Suprapubic skin (tissue), 3 donors: Measurements from ENCODE around the gene COL19A1.

Experiments
- EP300 ChIP-seq: sonication (generic); formaldehyde crosslinking; IDR thresholded peaks from one replicate; pipeline ENCODE4 v1.6.1; 2017; ENCODE audit warnings: antibody characterized with exemption
- POLR2A ChIP-seq, 2 donors: fragments of 450-650 bp; IDR thresholded peaks; one replicate each; pipeline ENCODE4 v1.6.1; 2017; ENCODE audit warnings: antibody characterized with exemption in 2 of 2, mild to moderate bottlenecking in 2 of 2, moderate library complexity in 2 of 2
- TF ChIP-seq, protein P1 (sequence below), 2 donors: fragments of 200-600 bp in 1 of 2; fragments of 450-650 bp in 1 of 2; sonication (generic) in 1 of 2; IDR thresholded peaks; one replicate each; pipeline ENCODE4 v1.5.1; 2016 to 2019; ENCODE audit warnings: antibody characterized with exemption in 2 of 2, mild to moderate bottlenecking in 1 of 2, moderate library complexity in 1 of 2

DNA sequence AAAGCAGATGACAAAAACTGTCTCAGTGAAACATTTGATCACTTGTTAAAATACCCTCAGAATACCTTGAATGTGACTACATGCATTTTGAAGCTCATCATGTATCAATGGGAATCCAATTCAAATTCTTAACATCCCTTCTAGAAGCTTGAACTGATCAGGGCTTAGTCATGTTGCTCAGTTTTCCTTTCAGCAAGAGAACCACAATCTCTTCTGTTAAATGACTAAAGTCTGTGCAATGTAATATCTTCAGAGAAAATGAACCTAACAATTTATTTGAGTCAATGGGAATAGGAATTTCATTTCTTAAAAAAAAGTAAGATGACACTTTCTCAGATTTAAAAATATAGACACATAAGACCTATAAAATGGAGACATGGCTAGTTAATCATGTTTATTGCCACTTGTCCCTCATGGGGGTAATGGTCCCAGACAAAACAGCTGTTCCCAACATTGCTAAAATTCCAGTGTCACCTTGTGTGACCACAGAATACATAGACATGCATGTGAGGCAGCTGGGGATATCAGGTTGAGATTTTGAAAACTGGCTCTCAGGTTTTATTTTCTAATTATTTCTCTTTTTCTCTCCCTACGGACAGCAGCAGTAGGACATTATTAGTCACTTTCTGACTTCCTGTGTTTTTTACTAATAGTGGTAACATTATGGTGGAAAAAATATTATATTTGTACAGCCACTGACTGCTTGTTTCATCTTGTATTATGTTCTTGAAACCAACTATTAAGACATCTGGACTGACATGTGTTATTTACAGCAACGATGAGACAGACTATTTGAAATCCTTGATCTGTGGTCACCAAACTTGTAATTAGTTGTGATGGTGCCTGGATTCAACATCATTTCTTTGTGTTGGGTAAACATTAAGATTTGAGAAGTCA, 244.0 kb downstream of the COL19A1 start:
- TF ChIP-seq, protein P1, sequence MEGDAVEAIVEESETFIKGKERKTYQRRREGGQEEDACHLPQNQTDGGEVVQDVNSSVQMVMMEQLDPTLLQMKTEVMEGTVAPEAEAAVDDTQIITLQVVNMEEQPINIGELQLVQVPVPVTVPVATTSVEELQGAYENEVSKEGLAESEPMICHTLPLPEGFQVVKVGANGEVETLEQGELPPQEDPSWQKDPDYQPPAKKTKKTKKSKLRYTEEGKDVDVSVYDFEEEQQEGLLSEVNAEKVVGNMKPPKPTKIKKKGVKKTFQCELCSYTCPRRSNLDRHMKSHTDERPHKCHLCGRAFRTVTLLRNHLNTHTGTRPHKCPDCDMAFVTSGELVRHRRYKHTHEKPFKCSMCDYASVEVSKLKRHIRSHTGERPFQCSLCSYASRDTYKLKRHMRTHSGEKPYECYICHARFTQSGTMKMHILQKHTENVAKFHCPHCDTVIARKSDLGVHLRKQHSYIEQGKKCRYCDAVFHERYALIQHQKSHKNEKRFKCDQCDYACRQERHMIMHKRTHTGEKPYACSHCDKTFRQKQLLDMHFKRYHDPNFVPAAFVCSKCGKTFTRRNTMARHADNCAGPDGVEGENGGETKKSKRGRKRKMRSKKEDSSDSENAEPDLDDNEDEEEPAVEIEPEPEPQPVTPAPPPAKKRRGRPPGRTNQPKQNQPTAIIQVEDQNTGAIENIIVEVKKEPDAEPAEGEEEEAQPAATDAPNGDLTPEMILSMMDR (IDR thresholded peaks at IDR 0.05), result no peak
- TF ChIP-seq EP300 (no peak), POLR2A (IDR thresholded peaks at IDR 0.05) (no peak)
